Activated T-helper 1 cell treated with anti-CD3 and anti-CD28 coated beads, Interleukin-12 subunit alpha, Interleukin-12 subunit beta, Interleukin-2, Interleukin-4 antibody, amounts not matched to agents 30 ng/mL and 10 ng/mL and 1 ng/mL, durations not matched to agents 14 hours and 24 hours and 36 hours (primary cell): ENCODE measurements around the gene LYPD6B. TPM values are rescaled to one million over a fixed set of nuclear protein-coding genes. Genes with fewer than 3 reads are reported as not detected.
A peak's percentile ranks its signal among the peaks of the same experiment; 100 is the strongest.

Experiments used
- DNase-seq: peaks from one replicate; pipeline ENCODE4 v3.0.0; 2021; ENCODE audit warnings: low spot score
- H3K27ac Mint-ChIP-seq: one replicate; pipeline ENCODE4 v1.8.0; 2021; ENCODE audit warnings: mild to moderate bottlenecking, mixed read lengths
- H3K27me3 Mint-ChIP-seq: one replicate; pipeline ENCODE4 v1.8.0; 2022; ENCODE audit warnings: mild to moderate bottlenecking, moderate library complexity, mixed read lengths; ENCODE audit not compliant: insufficient read depth
- H3K36me3 Mint-ChIP-seq: one replicate; pipeline ENCODE4 v1.8.0; 2021; ENCODE audit warnings: low read depth, mixed read lengths
- H3K4me1 Mint-ChIP-seq: one replicate; pipeline ENCODE4 v1.8.0; 2021; ENCODE audit warnings: low read depth, mixed read lengths
- H3K4me3 Mint-ChIP-seq: one replicate; pipeline ENCODE4 v1.8.0; 2021; ENCODE audit warnings: mild to moderate bottlenecking, moderate library complexity, mixed read lengths
- H3K9me3 Mint-ChIP-seq: one replicate; pipeline ENCODE4 v1.8.0; 2021; ENCODE audit warnings: mixed read lengths
- intact Hi-C: fragments of 100-400 bp; cut with micrococcal nuclease; formaldehyde crosslinking; loops from one replicate; pipeline ENCODE4 v1.15.1; 2024
- total RNA-seq: library from RNA; stranded (reverse); gene quantifications from 2 replicates; pipeline ENCODE4 v1.2.3, GENCODE V29; 2022

The LYPD6B gene, protein sequence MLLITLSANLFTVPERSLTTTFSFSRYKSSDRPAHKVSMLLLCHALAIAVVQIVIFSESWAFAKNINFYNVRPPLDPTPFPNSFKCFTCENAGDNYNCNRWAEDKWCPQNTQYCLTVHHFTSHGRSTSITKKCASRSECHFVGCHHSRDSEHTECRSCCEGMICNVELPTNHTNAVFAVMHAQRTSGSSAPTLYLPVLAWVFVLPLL
- total RNA-seq, result not detected in 2 replicates

DNA sequence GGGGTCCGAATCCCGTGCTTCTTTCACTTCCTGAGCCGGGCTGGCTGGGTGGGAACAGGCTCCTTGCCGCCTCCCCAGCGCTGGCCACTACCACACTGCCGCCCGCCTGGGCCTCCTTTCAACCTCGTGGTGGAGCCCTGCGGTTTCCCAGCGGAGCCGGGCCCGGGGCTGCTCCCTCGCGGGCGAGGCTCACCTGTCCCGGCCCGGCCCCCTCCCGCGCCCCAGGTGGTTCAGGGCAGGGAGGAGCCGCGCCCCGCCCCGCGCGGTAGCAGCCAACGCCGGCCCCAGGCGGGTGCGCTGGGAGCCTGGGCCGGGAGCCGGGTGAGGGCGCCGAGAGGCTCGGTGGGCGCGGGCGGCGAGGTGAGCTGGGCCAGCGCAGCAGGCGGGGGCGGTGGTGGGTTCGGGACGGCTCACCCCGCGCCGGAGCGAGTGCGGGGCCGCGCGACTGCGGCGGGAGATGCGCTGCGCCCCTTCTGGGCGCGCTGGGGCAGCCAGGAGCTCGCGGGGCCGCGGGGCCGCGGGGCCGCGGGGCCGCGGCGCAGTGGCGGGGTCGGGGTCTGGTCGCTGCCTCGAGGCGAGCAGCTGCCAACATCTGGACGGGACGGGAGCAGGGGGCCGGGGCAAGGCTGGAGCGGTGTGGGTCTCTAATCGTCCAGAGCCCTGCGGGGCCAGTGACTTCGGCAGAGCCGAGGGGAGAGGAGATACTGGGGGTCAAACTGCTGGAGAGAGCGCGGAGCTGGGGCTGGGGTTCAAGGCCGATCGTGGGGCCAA is at the start of gene LYPD6B:
Gene LYPD6B (plus strand): TSS at position 258 of the 771 bp plus-strand sequence. CDS start 92,250 bp downstream, outside the sequence.
- H3K27ac Mint-ChIP-seq, result no peak within 1 kb of the TSS
- H3K36me3 Mint-ChIP-seq, result no peaks in the 10 kb centered on the region
- no peak for DNase-seq
- H3K27me3 Mint-ChIP-seq, result peaks cover 54% of the 10 kb centered on the region
- no peaks in the 10 kb centered on the region for H3K9me3 Mint-ChIP-seq
- no peaks in the 10 kb centered on the region for H3K4me1 Mint-ChIP-seq
- no peak within 1 kb of the TSS for H3K4me3 Mint-ChIP-seq
- intact Hi-C loops, result no loop called here

DNA sequence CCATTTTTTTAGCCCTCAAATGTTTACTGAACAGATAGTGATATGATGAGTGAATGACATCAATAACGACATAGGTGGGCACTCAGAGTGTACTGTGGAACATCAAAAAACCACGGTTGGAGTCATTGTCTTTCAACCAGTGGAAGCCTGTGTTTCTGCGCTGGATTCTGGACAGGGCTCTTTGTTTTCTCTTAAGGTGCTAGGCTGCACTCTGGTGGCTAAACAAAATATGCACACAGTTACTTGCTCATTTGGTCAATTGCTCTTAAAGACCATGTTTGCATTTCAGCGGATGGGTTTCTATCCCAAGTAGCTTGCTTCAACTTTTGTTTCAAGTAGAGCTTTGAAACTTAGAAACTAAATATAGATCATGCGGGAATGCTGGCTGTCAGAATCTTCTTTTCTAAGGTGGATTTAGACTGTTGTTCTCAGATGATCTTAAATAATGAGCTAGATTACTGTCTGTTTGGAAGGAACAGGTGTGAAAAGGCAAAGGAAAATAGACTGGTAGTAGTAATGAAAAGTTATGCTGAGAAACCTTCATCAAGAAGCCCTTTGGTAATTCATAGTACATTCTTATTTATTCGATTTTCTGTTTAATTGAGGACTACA is 48.5 kb upstream of the LYPD6B start:
- no peak overlapping the region for H3K4me3 Mint-ChIP-seq
- no peaks in the 10 kb centered on the region for H3K9me3 Mint-ChIP-seq
- H3K27me3 Mint-ChIP-seq, result no peaks in the 10 kb centered on the region
- H3K27ac Mint-ChIP-seq, result no peak overlapping the region
- peaks cover 7% of the 10 kb centered on the region for H3K36me3 Mint-ChIP-seq
- H3K4me1 Mint-ChIP-seq, result peaks cover 4% of the 10 kb centered on the region
- DNase-seq, result peak; percentile 30
- intact Hi-C loops, result loop anchor here (1.0 to 5.0 kb wide), 6 partner anchors 63 to 1053 kb away; no protein-coding TSS in a partner anchor

DNA sequence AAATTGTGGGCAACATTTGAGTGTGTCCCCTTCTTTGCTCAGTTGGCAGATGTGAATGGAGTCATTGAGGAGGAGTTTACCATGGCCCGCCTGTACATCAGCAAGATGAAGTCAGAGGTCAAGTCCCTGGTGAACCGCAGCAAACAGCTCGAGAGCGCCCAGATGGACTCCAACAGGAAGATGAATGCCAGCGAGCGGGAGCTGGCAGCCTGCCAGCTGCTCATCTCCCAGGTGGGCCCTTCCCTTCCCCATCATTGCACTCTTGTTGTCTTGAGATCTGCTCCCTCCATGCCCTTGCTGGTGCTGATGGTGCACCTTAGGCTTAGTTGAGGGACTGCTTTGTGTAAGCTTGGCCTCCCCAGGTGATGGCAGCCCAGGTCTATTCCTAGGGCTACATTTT is 47.5 kb upstream of the LYPD6B start:
- no peak overlapping the region for H3K27ac Mint-ChIP-seq
- peaks cover 4% of the 10 kb centered on the region for H3K4me1 Mint-ChIP-seq
- H3K27me3 Mint-ChIP-seq, result no peaks in the 10 kb centered on the region
- H3K9me3 Mint-ChIP-seq, result no peaks in the 10 kb centered on the region
- no peak for DNase-seq
- H3K4me3 Mint-ChIP-seq, result no peak overlapping the region
- intact Hi-C loops, result loop anchor here (1.0 to 5.0 kb wide), 6 partner anchors 64 to 1054 kb away; no protein-coding TSS in a partner anchor
- peaks cover 6% of the 10 kb centered on the region for H3K36me3 Mint-ChIP-seq

DNA sequence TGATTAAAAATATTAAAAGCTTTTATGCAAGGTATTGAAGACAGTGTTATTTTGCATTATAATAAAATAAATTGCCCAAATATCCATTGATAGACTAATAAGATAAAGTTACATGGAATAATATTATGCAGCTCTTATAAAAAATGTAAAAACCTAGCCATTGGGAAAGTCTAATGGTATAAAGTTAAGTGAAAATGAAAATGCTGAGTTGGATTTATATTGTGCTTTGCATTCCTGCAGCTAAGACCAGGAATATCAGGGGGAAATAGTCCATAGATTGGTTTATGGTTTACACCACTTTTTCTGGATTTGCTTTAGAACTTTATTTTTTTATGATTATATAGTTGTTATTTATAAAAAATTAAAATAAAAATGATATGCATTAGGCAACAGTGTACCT is 46.1 kb upstream of the LYPD6B start:
- H3K27ac Mint-ChIP-seq, result no peak overlapping the region
- H3K9me3 Mint-ChIP-seq, result no peaks in the 10 kb centered on the region
- DNase-seq, result no peak
- no peak overlapping the region for H3K4me3 Mint-ChIP-seq
- no peaks in the 10 kb centered on the region for H3K27me3 Mint-ChIP-seq
- peaks cover 4% of the 10 kb centered on the region for H3K4me1 Mint-ChIP-seq
- H3K36me3 Mint-ChIP-seq, result peaks cover 6% of the 10 kb centered on the region
- intact Hi-C loops, result loop anchor here (5.0 kb wide), 1 partner anchor 485 kb away; no protein-coding TSS in a partner anchor

DNA sequence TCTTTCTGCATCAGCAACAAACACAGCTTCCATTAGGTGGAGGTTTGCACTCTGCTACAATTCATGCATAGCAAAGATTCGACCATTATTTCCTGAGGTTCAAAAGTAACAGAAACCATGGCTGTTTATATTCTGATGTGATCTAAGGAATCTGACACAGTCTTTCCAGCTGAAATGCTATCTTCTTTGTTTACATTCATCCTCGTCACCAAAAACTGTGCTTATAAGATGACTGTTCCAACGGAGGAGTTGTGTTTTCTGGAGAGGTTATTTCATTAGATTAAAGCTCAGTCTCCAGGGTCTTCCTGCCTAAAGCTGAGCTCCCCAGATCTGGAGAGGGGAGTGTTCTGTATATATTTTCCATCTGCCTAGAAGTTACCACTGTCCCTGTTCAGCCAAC is 45.1 kb upstream of the LYPD6B start:
- intact Hi-C loops, result loop anchor here (5.0 kb wide), 1 partner anchor 486 kb away; no protein-coding TSS in a partner anchor
- no peak overlapping the region for H3K4me3 Mint-ChIP-seq
- no peaks in the 10 kb centered on the region for H3K27me3 Mint-ChIP-seq
- peaks cover 4% of the 10 kb centered on the region for H3K4me1 Mint-ChIP-seq
- H3K9me3 Mint-ChIP-seq, result no peaks in the 10 kb centered on the region
- H3K27ac Mint-ChIP-seq, result no peak overlapping the region
- DNase-seq, result no peak
- peaks cover 9% of the 10 kb centered on the region for H3K36me3 Mint-ChIP-seq

DNA sequence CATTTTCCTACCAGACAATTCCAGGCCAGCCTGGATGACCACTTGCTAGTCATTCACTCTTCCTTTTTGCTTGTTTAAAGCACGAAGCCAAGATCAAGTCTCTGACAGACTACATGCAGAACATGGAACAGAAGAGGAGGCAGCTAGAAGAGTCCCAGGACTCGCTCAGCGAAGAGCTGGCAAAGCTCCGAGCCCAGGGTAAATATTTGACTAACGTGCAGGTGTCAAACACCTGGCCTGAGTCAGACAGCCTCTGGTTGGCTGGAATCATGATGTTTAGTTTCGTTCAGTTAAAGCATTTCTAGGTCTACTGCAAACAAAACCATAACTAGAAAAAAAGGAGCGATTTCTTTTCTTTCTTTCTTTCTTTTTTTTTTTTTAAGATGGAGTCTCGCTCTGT is 44.2 kb upstream of the LYPD6B start:
- no peaks in the 10 kb centered on the region for H3K9me3 Mint-ChIP-seq
- no peak overlapping the region for H3K27ac Mint-ChIP-seq
- H3K36me3 Mint-ChIP-seq, result peaks cover 9% of the 10 kb centered on the region
- DNase-seq, result no peak
- peaks cover 5% of the 10 kb centered on the region for H3K4me1 Mint-ChIP-seq
- H3K27me3 Mint-ChIP-seq, result no peaks in the 10 kb centered on the region
- H3K4me3 Mint-ChIP-seq, result no peak overlapping the region
- intact Hi-C loops, result loop anchor here (5.0 kb wide), 1 partner anchor 487 kb away; no protein-coding TSS in a partner anchor

DNA sequence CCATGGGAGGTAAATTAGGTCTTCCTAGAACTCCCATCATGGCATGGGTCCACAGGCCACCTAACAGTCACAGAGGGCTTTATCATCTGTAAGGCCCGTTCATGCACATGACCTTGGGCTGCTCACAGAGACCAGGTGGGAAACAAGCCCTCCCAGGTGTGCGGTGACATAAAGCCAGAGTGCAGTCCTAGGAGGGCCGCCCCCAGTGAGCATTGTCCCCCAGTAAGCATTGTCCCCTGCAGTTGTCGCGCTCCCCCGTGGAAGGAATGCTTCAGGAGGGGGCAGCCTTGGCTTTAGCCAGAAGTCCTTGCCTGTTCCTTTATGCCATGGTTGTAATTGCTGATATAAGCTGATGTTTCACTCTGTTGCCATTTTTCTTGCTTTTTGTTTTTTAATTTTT is 41.7 kb upstream of the LYPD6B start:
- peaks cover 15% of the 10 kb centered on the region for H3K36me3 Mint-ChIP-seq
- no peaks in the 10 kb centered on the region for H3K27me3 Mint-ChIP-seq

DNA sequence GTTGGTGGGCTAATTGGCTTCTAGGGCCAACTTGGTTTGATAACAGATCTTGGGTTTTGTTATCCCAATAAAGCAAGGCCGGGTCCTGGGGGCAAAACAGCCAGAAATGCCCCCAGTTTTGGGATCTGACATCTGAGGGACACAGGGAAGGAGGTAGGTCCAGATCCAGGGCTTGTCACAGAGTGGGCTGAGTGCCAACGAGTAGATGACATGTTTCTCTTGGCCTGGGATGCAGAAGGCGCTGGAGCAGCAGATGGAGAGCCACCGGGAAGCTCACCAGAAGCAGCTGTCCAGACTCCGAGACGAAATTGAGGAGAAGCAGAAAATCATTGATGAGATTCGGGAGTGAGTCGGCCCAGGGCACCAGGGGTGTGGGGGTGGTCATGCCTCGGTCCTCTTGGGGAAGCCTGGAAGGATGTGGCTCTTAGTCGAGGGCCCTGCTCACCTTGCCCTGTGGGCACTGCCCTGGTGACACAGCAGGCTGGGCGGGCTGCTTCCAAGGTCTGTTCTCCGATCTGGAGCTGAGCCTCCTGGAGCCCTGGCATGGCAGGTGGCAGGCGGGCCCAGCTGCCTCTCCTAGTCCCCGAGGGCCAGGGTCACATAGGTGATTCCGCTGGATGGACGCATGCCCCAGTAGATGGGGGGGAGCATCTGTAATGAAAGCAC is 40.2 kb upstream of the LYPD6B start:
- DNase-seq, result no peak
- Mint-ChIP-seq H3K27me3 (no peaks in the 10 kb centered on the region), H3K36me3 (peaks cover 24% of the 10 kb centered on the region), H3K27ac (no peak overlapping the region), H3K4me3 (no peak overlapping the region), H3K9me3 (no peaks in the 10 kb centered on the region), H3K4me1 (peaks cover 17% of the 10 kb centered on the region)
- intact Hi-C loops, result no loop called here

More for the DNA sequence above, 41.7 kb upstream of the LYPD6B start:
- no peak for DNase-seq
- H3K9me3 Mint-ChIP-seq, result no peaks in the 10 kb centered on the region
- H3K27ac Mint-ChIP-seq, result no peak overlapping the region
- peaks cover 17% of the 10 kb centered on the region for H3K4me1 Mint-ChIP-seq
- H3K4me3 Mint-ChIP-seq, result no peak overlapping the region
- intact Hi-C loops, result no loop called here

DNA sequence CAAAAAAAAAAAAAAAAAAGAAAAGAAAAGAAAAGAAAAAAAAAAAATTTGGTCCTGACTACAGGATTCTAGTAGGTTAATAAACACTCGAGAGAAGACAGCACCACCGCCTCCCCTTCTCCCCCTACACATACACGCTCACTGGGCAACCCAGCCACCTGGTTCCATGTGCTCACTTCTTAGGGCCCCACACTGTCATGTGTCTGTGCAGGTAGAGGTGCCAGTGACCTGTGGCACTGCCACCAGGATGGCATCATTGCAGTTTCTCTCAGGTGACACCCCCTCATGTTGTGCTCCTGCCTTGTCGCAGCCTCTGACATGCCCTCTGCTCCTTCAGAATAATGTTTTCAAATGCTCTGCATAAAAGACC is 39.7 kb upstream of the LYPD6B start:
- H3K4me1 Mint-ChIP-seq, result peaks cover 17% of the 10 kb centered on the region
- no peaks in the 10 kb centered on the region for H3K27me3 Mint-ChIP-seq
- DNase-seq, result no peak
- no peaks in the 10 kb centered on the region for H3K9me3 Mint-ChIP-seq
- intact Hi-C loops, result no loop called here
- H3K4me3 Mint-ChIP-seq, result no peak overlapping the region
- H3K36me3 Mint-ChIP-seq, result peaks cover 20% of the 10 kb centered on the region
- H3K27ac Mint-ChIP-seq, result no peak overlapping the region

DNA sequence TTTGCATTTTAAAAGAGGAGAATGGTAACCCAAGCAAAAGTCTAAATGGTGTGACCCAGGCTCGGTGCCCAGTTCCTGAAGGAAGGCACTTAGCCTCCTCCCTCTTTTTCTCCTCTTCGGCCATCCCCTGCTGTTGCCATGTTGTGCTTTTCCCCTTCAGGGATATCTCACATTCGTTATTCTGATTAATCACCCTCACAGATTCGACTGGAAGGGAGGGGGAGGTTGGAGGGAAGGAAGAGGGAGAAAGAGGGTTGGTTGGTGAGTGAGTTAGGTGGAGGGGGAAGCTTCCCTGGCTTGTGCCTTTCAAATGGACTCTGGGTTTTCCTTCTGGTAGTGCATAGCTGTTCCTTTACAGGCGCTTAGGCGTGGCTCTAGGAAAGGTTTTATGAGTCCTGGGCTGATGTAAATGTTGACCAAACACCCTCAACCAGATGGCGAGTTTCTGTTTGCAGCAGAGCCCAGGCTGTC is 39.0 kb upstream of the LYPD6B start:
- no peaks in the 10 kb centered on the region for H3K9me3 Mint-ChIP-seq
- peaks cover 17% of the 10 kb centered on the region for H3K4me1 Mint-ChIP-seq
- peaks cover 18% of the 10 kb centered on the region for H3K36me3 Mint-ChIP-seq
- no peak overlapping the region for H3K4me3 Mint-ChIP-seq
- H3K27ac Mint-ChIP-seq, result peak overlapping the region; percentile 27
- intact Hi-C loops, result no loop called here
- no peaks in the 10 kb centered on the region for H3K27me3 Mint-ChIP-seq
- no peak for DNase-seq

DNA sequence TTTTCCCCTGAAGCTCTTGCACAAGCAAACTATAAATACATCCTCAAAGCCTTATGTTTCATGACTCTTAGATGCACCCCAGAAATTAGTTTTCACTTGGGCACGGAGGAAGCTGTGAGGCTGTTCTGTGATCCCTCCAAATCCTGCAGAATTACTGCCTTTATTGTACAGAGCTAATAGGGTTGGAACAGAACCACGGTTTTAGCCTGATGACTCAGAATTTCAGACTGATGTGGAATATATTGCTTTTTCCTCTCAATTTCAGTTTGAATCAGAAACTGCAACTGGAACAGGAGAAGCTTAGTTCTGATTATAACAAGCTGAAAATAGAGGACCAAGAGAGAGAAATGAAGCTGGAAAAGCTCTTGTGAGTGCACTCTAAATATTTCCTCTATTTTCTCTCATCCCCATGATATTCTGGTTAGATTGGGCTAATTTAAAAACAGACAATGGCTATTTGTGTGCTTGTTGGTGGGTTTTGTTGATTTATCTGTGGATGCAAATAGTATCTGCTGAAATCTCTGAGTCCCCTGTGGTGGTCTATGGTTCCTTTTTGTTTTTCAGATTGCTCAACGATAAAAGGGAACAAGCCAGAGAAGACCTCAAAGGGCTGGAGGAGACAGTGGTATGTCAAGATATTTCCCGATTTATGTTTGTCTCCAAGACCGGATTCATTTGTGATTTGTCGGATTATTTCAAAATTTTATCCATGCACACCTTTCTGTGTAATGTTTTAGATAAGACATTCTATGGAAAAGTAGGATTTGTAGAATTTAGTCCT is 38.2 kb upstream of the LYPD6B start:
- H3K4me3 Mint-ChIP-seq, result no peak overlapping the region
- H3K27me3 Mint-ChIP-seq, result no peaks in the 10 kb centered on the region

DNA sequence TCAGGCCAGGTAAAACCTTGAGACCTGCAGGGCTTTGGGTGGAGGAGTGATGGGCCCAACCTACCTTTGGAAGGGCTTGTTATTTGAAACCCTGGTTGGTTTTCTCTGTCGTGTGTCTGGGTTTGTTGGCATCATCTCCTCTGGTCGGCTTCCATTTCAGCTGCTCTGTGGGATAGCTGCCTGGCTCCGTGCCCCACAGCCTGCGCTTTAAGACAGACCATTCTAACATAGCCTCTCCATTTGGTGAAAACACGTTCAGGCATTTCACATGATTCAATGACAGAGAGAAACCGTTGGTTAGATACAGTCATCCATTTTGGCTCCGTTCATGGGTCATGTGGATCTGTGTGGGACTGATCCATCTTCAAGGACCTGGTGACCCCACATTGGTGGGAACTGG is 37.0 kb upstream of the LYPD6B start:
- peak overlapping the region; percentile 48 for H3K27ac Mint-ChIP-seq
- no peaks in the 10 kb centered on the region for H3K9me3 Mint-ChIP-seq
- no peaks in the 10 kb centered on the region for H3K27me3 Mint-ChIP-seq
- peaks cover 18% of the 10 kb centered on the region for H3K36me3 Mint-ChIP-seq
- peaks cover 17% of the 10 kb centered on the region for H3K4me1 Mint-ChIP-seq
- no peak overlapping the region for H3K4me3 Mint-ChIP-seq
- no peak for DNase-seq
- intact Hi-C loops, result no loop called here

More for the DNA sequence above, 38.2 kb upstream of the LYPD6B start:
- peak overlapping the region; percentile 27 for H3K27ac Mint-ChIP-seq
- no peak for DNase-seq
- intact Hi-C loops, result loop anchor here (1.0 kb wide), 2 partner anchors 69 to 397 kb away; no protein-coding TSS in a partner anchor
- H3K36me3 Mint-ChIP-seq, result peaks cover 18% of the 10 kb centered on the region
- no peaks in the 10 kb centered on the region for H3K9me3 Mint-ChIP-seq
- H3K4me1 Mint-ChIP-seq, result peaks cover 17% of the 10 kb centered on the region
